SK-N-MC (cell line): ENCODE results near the gene PANK3.
"Not testable (repeated sequence)": the region's sequence is repeated elsewhere in the genome, so short reads cannot be mapped to it uniquely, and the experiment has no call there.

Experiments used
- DNase-seq: peaks from one replicate; pipeline ENCODE4 v3.0.0-alpha.2; 2011; ENCODE audit warnings: low read depth, low spot score
- H3K27ac ChIP-seq: fragments of 200-600 bp; sonication (generic); 2 replicates; pipeline ENCODE4 v1.5.1; 2016; ENCODE audit warnings: mixed run types
- H3K36me3 ChIP-seq: fragments of 200-600 bp; sonication (generic); 2 replicates; pipeline ENCODE4 v1.6.1; 2017; ENCODE audit warnings: antibody characterized with exemption, low read length, mixed read lengths; ENCODE audit not compliant: insufficient read depth
- H3K4me3 ChIP-seq: fragments of 200-600 bp; sonication (generic); 2 replicates; pipeline ENCODE4 v1.5.1; 2016
- H3K9ac ChIP-seq: fragments of 200-600 bp; sonication (generic); 2 replicates; pipeline ENCODE4 v1.8.0; 2017; ENCODE audit warnings: mixed run types, mixed read lengths; ENCODE audit not compliant: insufficient read length
- H3K9me3 ChIP-seq: fragments of 200-600 bp; sonication (generic); 2 replicates; pipeline ENCODE4 v1.6.1; 2017; ENCODE audit warnings: low read depth, mild to moderate bottlenecking, antibody characterized with exemption, low read length, moderate library complexity, mixed read lengths
- EZH2 ChIP-seq: fragments of 200-600 bp; sonication (generic); IDR thresholded peaks from one replicate; pipeline ENCODE4 v1.6.1; 2017; ENCODE audit warnings: antibody characterized with exemption
- FOXP2 ChIP-seq: optimal IDR thresholded peaks from 2 replicates; pipeline ENCODE3; 2011; ENCODE audit warnings: mild to moderate bottlenecking, moderate library complexity; ENCODE audit not compliant: insufficient read depth; ENCODE audit errors: extremely low read length, control extremely low read depth
- POLR2AphosphoS5 ChIP-seq: IDR thresholded peaks from 2 replicates; pipeline ENCODE4 v1.6.1; 2012; ENCODE audit warnings: mild to moderate bottlenecking, low read depth, low read length, borderline replicate concordance

The PANK3 gene

GRCh38 chr5:168549554-168549953 lies 29.6 kb downstream of the PANK3 start:
- TF ChIP-seq EZH2 (no peak), POLR2AphosphoS5 (no peak), FOXP2 (no peak)
- Histone ChIP-seq H3K9me3 (no peaks in the 10 kb centered on the region), H3K36me3 (peaks cover 86% of the 10 kb centered on the region), H3K27ac (no peak overlapping the region), H3K4me3 (no peak overlapping the region), H3K9ac (no peak overlapping the region)
- no peak for DNase-seq

GRCh38 chr5:168537176-168537575 lies 42.0 kb downstream of the PANK3 start:
- TF ChIP-seq POLR2AphosphoS5 (no peak), EZH2 (no peak), FOXP2 (no peak)
- Histone ChIP-seq H3K4me3 (no peak overlapping the region), H3K36me3 (no peaks in the 10 kb centered on the region), H3K9me3 (no peaks in the 10 kb centered on the region), H3K9ac (no peak overlapping the region), H3K27ac (no peak overlapping the region)
- no peak for DNase-seq

- H3K9ac ChIP-seq, DNase-seq, H3K27ac ChIP-seq, H3K4me3 ChIP-seq, H3K9me3 ChIP-seq, H3K36me3 ChIP-seq: not testable (repeated sequence)
Observed at GRCh38 chr5:168534351-168534750, 44.8 kb downstream of the PANK3 start.

- H3K36me3 ChIP-seq: no peaks in the 10 kb centered on the region
- H3K4me3 ChIP-seq: no peak overlapping the region
- no peak overlapping the region for H3K9ac ChIP-seq
- H3K9me3 ChIP-seq: no peaks in the 10 kb centered on the region
- TF ChIP-seq POLR2AphosphoS5: no peak
- no peak for TF ChIP-seq EZH2
- TF ChIP-seq FOXP2: no peak
- H3K27ac ChIP-seq: no peak overlapping the region
- DNase-seq: peak; percentile 22
Observed at GRCh38 chr5:168531987-168532864, 46.9 kb downstream of the PANK3 start.

- H3K4me3 ChIP-seq: no peak overlapping the region
- H3K9ac ChIP-seq: no peak overlapping the region
- no peaks in the 10 kb centered on the region for H3K9me3 ChIP-seq
- no peak for DNase-seq
- H3K27ac ChIP-seq: no peak overlapping the region
- H3K36me3 ChIP-seq: no peaks in the 10 kb centered on the region
- TF ChIP-seq POLR2AphosphoS5: no peak
- no peak for TF ChIP-seq EZH2
- no peak for TF ChIP-seq FOXP2
Observed at GRCh38 chr5:168531191-168531590, 48.0 kb downstream of the PANK3 start.

- Histone ChIP-seq H3K27ac (no peak overlapping the region), H3K9me3 (no peaks in the 10 kb centered on the region), H3K4me3 (no peak overlapping the region), H3K9ac (no peak overlapping the region), H3K36me3 (no peaks in the 10 kb centered on the region)
- TF ChIP-seq EZH2: no peak
- TF ChIP-seq POLR2AphosphoS5: no peak
- TF ChIP-seq FOXP2: no peak
- DNase-seq: no peak
Observed at GRCh38 chr5:168530621-168531150, 48.5 kb downstream of the PANK3 start.

GRCh38 chr5:168529374-168530234 lies 49.6 kb downstream of the PANK3 start:
- TF ChIP-seq EZH2 (no peak), FOXP2 (no peak), POLR2AphosphoS5 (no peak)
- DNase-seq: no peak
- H3K4me3 ChIP-seq: no peak overlapping the region
- no peaks in the 10 kb centered on the region for H3K36me3 ChIP-seq
- no peak overlapping the region for H3K27ac ChIP-seq
- no peaks in the 10 kb centered on the region for H3K9me3 ChIP-seq
- H3K9ac ChIP-seq: no peak overlapping the region
